Renal pelvis (tissue), 4 donors: ENCODE measurements around the gene SEM1. TPM values are rescaled to one million over a fixed set of nuclear protein-coding genes. Genes with fewer than 3 reads are reported as not detected.
"Not testable (repeated sequence)": the region's sequence is repeated elsewhere in the genome, so short reads cannot be mapped to it uniquely, and the experiment has no call there.

Experiments used
- DNase-seq: peaks from one replicate; pipeline ENCODE4 v3.0.0-alpha.2; 2013
- polyA plus RNA-seq, 3 donors: library from polyadenylated mRNA; unstranded; fragments of 120-200 nt; gene quantifications; one replicate each; pipeline ENCODE4 v1.2.1, GENCODE V29; 2013; ENCODE audit not compliant: insufficient read length in 3 of 3

Gene SEM1
- polyA plus RNA-seq, 3 donors, result 162 to 220 (median 190) TPM

GRCh38 chr7:96670338-96671289 lies 39.0 kb downstream of the SEM1 start:
- no peak for DNase-seq

- no peak for DNase-seq
Observed at GRCh38 chr7:96669812-96670211, 39.8 kb downstream of the SEM1 start.

- DNase-seq, result no peak
Observed at GRCh38 chr7:96667026-96667425, 42.6 kb downstream of the SEM1 start.

DNA sequence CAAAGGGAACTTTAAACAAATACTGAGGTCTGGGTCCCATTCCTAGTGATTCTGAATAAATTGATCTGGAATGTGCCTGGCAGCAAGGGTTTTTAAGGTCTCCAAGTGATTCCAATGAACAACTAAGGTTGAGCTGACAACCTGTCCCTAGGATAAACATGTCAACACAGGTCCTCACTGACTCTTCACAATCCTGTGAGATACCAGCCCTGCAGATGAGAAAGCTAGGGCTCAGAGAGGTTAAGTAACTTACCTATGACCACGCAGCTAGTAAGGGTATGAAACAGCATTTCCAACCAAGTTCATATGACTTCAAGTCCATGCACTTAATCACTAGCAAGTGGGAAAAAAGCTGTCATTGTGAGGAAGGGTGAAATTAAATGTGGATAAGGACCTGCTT lies 44.0 kb downstream of the SEM1 start:
- no peak for DNase-seq

- DNase-seq, result no peak
Observed at GRCh38 chr7:96664793-96665192, 44.9 kb downstream of the SEM1 start.

- DNase-seq, result no peak
Observed at GRCh38 chr7:96663871-96664445, 45.7 kb downstream of the SEM1 start.

- DNase-seq, result no peak
Observed at GRCh38 chr7:96663457-96663856, 46.2 kb downstream of the SEM1 start.

DNA sequence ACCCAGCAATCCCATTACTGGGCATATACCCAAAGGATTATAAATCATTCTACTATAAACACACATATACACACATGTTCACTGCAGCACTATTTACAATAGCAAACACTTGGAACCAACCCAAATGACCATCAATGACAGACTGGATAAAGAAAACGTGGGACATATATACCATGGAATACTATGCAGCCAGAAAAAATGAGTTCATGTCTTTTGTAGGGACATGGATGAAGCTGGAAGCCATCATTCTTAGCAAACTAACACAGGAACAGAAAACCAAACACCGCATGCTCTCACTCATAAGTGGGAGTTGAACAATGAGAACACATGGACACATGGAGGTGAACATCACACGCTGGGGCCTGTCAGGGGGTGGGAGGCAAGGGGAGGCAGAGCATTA lies 47.5 kb downstream of the SEM1 start:
- not testable (repeated sequence) for DNase-seq

GRCh38 chr7:96658022-96658412 lies 51.6 kb downstream of the SEM1 start:
- DNase-seq, result no peak

DNA sequence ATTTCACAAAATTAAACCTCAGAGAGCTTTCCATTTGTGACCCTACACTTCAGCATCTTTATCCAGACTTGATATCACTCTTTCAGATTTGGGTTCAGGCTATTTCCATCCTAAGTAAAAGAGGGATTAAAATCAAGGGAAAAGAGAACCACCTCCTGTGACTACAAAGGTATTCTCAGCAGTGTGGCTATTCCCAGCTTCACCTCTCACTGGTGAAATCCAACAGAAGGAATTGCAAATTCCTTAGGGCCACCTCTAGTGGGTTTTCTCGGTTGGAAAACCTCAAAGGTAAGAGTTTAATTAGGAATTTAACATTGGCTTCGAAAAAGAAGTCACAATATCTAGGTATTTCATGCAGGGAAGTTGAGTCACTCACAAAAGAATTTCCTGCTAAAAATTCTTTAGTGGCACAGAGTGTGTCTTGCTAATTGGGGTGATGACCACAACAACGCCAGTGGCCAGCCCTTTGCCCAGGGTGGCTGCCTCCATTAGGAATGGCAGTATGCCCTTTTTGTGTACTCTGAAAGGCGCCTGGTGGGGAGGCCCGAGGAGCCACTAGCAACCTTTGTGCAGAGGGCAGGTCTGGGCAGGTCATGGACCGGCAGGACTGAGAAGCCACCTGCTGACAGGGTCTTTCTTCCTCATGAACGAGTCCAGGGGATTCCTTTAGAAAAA lies 52.2 kb downstream of the SEM1 start:
- DNase-seq, result no peak

DNA sequence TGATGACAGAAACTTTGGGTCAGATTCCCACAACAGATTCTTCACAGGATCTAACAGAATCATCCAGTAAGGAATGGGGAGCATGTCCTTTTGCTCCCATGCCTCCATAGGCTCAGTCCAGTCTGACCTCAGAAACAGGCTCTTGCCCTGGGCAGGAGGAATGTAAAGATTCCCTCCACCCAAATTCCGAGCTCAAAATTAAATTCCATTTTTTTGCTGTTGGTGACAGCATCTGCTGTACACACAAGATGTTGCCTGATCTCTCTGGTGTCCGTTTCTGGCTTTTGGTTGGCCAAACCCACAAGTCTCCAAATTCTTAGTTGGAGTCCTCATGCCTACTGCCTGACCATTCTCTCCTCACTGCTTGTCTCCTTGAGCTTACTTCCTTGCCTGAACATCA lies 53.7 kb downstream of the SEM1 start:
- DNase-seq, result no peak

DNA sequence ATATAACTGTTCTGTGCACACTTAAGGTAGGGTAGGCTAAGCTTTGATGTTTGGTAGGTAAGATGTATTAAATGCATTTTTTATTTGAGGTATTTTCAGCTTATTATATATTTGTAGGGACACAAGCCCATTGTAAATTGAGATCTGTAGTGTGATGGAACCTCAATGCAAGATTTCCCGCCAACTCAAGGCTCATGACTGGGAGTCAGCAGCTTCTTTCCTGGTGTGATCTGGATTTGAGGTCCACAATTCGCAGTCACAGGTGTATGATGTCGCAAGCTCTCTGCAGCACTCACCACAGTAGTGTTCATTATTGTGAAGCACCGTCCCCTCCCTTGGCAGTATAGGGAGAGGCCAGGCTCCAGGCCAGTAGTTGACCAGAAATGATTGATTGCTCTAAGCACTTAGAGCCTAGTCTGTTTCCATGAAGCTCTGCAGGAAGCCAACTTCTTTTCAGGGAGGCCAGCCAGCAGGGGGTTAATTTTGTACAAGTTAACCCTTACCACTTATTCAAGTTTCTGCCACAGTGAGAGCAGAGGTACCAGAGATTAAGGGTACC lies 54.9 kb downstream of the SEM1 start:
- DNase-seq, result no peak

DNA sequence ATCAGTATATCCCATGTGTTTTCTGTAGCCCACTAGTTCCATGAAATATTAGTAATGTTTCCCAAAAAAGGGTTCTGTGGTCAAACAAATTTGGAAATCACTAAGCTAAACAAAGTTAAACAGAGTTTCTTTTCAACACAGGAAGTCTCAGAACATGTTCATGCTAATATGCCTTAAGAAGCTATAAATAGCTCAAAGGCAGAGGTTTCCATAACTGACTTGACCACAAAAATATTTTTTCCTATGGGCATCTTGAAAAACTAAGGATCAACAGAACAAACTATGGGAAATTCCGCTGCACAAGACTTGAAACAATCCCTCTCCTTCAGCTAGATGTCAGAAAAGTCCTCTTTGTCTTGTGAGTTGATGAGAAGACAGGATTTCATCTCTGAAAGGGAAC lies 59.7 kb downstream of the SEM1 start:
- DNase-seq, result no peak

GRCh38 chr7:96648784-96649183 lies 60.9 kb downstream of the SEM1 start:
- no peak for DNase-seq

GRCh38 chr7:96647733-96648132 lies 61.9 kb downstream of the SEM1 start:
- DNase-seq, result no peak

GRCh38 chr7:96645084-96645483 lies 64.6 kb downstream of the SEM1 start:
- DNase-seq, result no peak

DNA sequence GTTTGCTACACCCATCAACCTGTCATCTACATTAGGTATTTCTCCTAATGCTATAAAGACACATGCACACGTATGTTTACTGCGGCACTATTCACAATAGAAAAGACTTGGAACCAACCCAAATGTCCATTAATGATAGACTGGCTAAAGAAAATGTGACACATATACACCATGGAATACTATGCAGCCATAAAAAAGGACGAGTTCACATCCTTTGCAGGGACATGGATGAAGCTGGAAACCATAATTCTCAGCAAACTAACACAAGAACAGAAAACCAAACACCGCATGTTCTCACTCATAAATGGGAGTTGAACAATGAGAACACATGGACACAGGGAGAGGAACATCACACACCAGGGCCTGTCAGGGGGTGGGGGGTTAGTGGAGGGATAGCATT lies 66.2 kb downstream of the SEM1 start:
- DNase-seq, result not testable (repeated sequence)

- DNase-seq, result no peak
Observed at GRCh38 chr7:96640054-96640453, 69.6 kb downstream of the SEM1 start.
